Measurements from ENCODE around the gene IL5.

Gene IL5

GRCh38 chr5:132497488-132497997 is 45.8 kb downstream of the IL5 start:
- no peak for DNase-seq

GRCh38 chr5:132496631-132497487 is 46.5 kb downstream of the IL5 start:
- peak; percentile 73 for DNase-seq

GRCh38 chr5:132496191-132496630 is 47.1 kb downstream of the IL5 start:
- peak; percentile 92 for DNase-seq

GRCh38 chr5:132495667-132496190 is 47.6 kb downstream of the IL5 start:
- DNase-seq = peak; percentile 56

GRCh38 chr5:132493821-132494220 is 49.5 kb downstream of the IL5 start:
- DNase-seq = no peak

- DNase-seq = no peak
Measured at GRCh38 chr5:132493241-132493640, 50.1 kb downstream of the IL5 start.

- DNase-seq = no peak
Measured at GRCh38 chr5:132492386-132493125, 50.8 kb downstream of the IL5 start.
